OCI-LY7 (cell line): ENCODE results near the gene PROKR1.

Experiments
- CTCF ChIP-seq: fragments of 200-600 bp; sonication (generic); conservative IDR thresholded peaks from 2 replicates; pipeline ENCODE4 v1.5.1; 2014; ENCODE audit warnings: mild to moderate bottlenecking, antibody characterized with exemption, low read length, moderate library complexity, mixed read lengths
- EZH2phosphoT487 ChIP-seq: fragments of 200-600 bp; sonication (generic); IDR thresholded peaks from 2 replicates; pipeline ENCODE4 v1.6.1; 2018; ENCODE audit warnings: low read depth, borderline replicate concordance, mild to moderate bottlenecking, mixed run types, antibody characterized with exemption, low read length, moderate library complexity, mixed read lengths

- no peak for TF ChIP-seq CTCF
- no peak for TF ChIP-seq EZH2phosphoT487
Observed at GRCh38 chr2:68700560-68700959, 57.2 kb downstream of the PROKR1 start.
